Dendritic cell treated with granulocyte-macrophage colony-stimulating factor and Interleukin-4, amounts not matched to agents 40 ng/mL and 50 ng/mL, for 4 days (primary cell): ENCODE measurements around the gene SPTLC1.
"Not testable (repeated sequence)": the region's sequence is repeated elsewhere in the genome, so short reads cannot be mapped to it uniquely, and the experiment has no call there.

Experiments used
- H3K27ac Mint-ChIP-seq: one replicate; pipeline ENCODE4 v1.8.0; 2022; ENCODE audit warnings: mild to moderate bottlenecking, mixed read lengths
- H3K27me3 Mint-ChIP-seq: one replicate; pipeline ENCODE4 v1.8.0; 2022; ENCODE audit warnings: mild to moderate bottlenecking, mixed read lengths
- H3K36me3 Mint-ChIP-seq: one replicate; pipeline ENCODE4 v1.8.0; 2022; ENCODE audit warnings: low read depth, mixed read lengths
- H3K4me1 Mint-ChIP-seq: one replicate; pipeline ENCODE4 v1.8.0; 2022; ENCODE audit warnings: low read depth, mixed read lengths
- H3K4me3 Mint-ChIP-seq: one replicate; pipeline ENCODE4 v1.8.0; 2022; ENCODE audit warnings: mild to moderate bottlenecking, moderate library complexity, mixed read lengths
- H3K9me3 Mint-ChIP-seq: one replicate; pipeline ENCODE4 v1.8.0; 2022; ENCODE audit warnings: mixed read lengths
- intact Hi-C: fragments of 100-400 bp; cut with micrococcal nuclease; formaldehyde crosslinking; loops from one replicate; pipeline ENCODE4 v1.15.0; 2022

Gene SPTLC1

GRCh38 chr9:92133949-92134604 is 18.9 kb upstream of the SPTLC1 start:
- intact Hi-C loops, result loop anchor here (10.0 kb wide), 1 partner anchor 161 kb away; the partner anchor contains the start of gene IARS1
- H3K9me3 Mint-ChIP-seq, result no peaks in the 10 kb centered on the region
- H3K4me3 Mint-ChIP-seq, result no peak overlapping the region
- H3K4me1 Mint-ChIP-seq, result peaks cover 7% of the 10 kb centered on the region
- no peaks in the 10 kb centered on the region for H3K36me3 Mint-ChIP-seq
- H3K27ac Mint-ChIP-seq, result no peak overlapping the region
- H3K27me3 Mint-ChIP-seq, result peaks cover 51% of the 10 kb centered on the region

GRCh38 chr9:92132913-92133312 is 17.7 kb upstream of the SPTLC1 start:
- not testable (repeated sequence) for H3K27ac Mint-ChIP-seq, H3K9me3 Mint-ChIP-seq

GRCh38 chr9:92132501-92132900 is 17.3 kb upstream of the SPTLC1 start:
- no peaks in the 10 kb centered on the region for H3K9me3 Mint-ChIP-seq
- H3K4me3 Mint-ChIP-seq, result no peak overlapping the region
- H3K4me1 Mint-ChIP-seq, result peaks cover 7% of the 10 kb centered on the region
- peaks cover 55% of the 10 kb centered on the region for H3K27me3 Mint-ChIP-seq
- no peaks in the 10 kb centered on the region for H3K36me3 Mint-ChIP-seq
- intact Hi-C loops, result loop anchor here (10.0 kb wide), 1 partner anchor 162 kb away; the partner anchor contains the start of gene IARS1
- no peak overlapping the region for H3K27ac Mint-ChIP-seq

More at GRCh38 chr9:92132913-92133312, 17.7 kb upstream of the SPTLC1 start:
- H3K4me1 Mint-ChIP-seq, H3K4me3 Mint-ChIP-seq, H3K36me3 Mint-ChIP-seq: not testable (repeated sequence)
- peaks cover 55% of the 10 kb centered on the region for H3K27me3 Mint-ChIP-seq
- intact Hi-C loops, result loop anchor here (10.0 kb wide), 1 partner anchor 162 kb away; the partner anchor contains the start of gene IARS1

GRCh38 chr9:92122800-92123199 is 7.6 kb upstream of the SPTLC1 start:
- Mint-ChIP-seq H3K9me3 (peaks cover 16% of the 10 kb centered on the region), H3K27me3 (peaks cover 9% of the 10 kb centered on the region), H3K27ac (no peak overlapping the region), H3K36me3 (no peaks in the 10 kb centered on the region), H3K4me3 (no peak overlapping the region), H3K4me1 (peaks cover 13% of the 10 kb centered on the region)
- intact Hi-C loops, result no loop called here

- Mint-ChIP-seq H3K9me3 (peaks cover 16% of the 10 kb centered on the region), H3K27ac (no peak overlapping the region), H3K36me3 (no peaks in the 10 kb centered on the region), H3K4me1 (peaks cover 13% of the 10 kb centered on the region), H3K27me3 (peaks cover 9% of the 10 kb centered on the region), H3K4me3 (no peak overlapping the region)
- intact Hi-C loops, result no loop called here
Measured at GRCh38 chr9:92122061-92122460, 6.8 kb upstream of the SPTLC1 start.

GRCh38 chr9:92121265-92121664 is 6.1 kb upstream of the SPTLC1 start:
- Mint-ChIP-seq H3K4me3 (no peak overlapping the region), H3K27ac (no peak overlapping the region), H3K9me3 (peaks cover 10% of the 10 kb centered on the region), H3K36me3 (no peaks in the 10 kb centered on the region), H3K27me3 (peaks cover 6% of the 10 kb centered on the region), H3K4me1 (peaks cover 13% of the 10 kb centered on the region)
- intact Hi-C loops, result no loop called here

GRCh38 chr9:92120138-92120537 is 4.9 kb upstream of the SPTLC1 start:
- Mint-ChIP-seq H3K36me3 (peaks cover 5% of the 10 kb centered on the region), H3K27ac (peak overlapping the region; percentile 28), H3K9me3 (peaks cover 10% of the 10 kb centered on the region), H3K4me3 (no peak overlapping the region), H3K27me3 (peaks cover 4% of the 10 kb centered on the region), H3K4me1 (peaks cover 13% of the 10 kb centered on the region)
- intact Hi-C loops, result no loop called here

- Mint-ChIP-seq H3K4me1 (peaks cover 13% of the 10 kb centered on the region), H3K27ac (peak overlapping the region; percentile 28), H3K4me3 (no peak overlapping the region), H3K9me3 (peaks cover 10% of the 10 kb centered on the region), H3K36me3 (peaks cover 10% of the 10 kb centered on the region), H3K27me3 (peaks cover 3% of the 10 kb centered on the region)
- intact Hi-C loops, result no loop called here
Measured at GRCh38 chr9:92119586-92119985, 4.4 kb upstream of the SPTLC1 start.

GRCh38 chr9:92108122-92108521 is 7.1 kb downstream of the SPTLC1 start:
- no peaks in the 10 kb centered on the region for H3K27me3 Mint-ChIP-seq
- H3K9me3 Mint-ChIP-seq, result no peaks in the 10 kb centered on the region
- H3K36me3 Mint-ChIP-seq, result peaks cover 53% of the 10 kb centered on the region
- intact Hi-C loops, result no loop called here
- H3K27ac Mint-ChIP-seq, result no peak overlapping the region
- no peak overlapping the region for H3K4me3 Mint-ChIP-seq
- H3K4me1 Mint-ChIP-seq, result peaks cover 15% of the 10 kb centered on the region

GRCh38 chr9:92105446-92106225 is 9.6 kb downstream of the SPTLC1 start:
- H3K4me3 Mint-ChIP-seq, intact Hi-C loops, H3K27me3 Mint-ChIP-seq, H3K27ac Mint-ChIP-seq, H3K9me3 Mint-ChIP-seq, H3K4me1 Mint-ChIP-seq: not testable (repeated sequence)
- peaks cover 73% of the 10 kb centered on the region for H3K36me3 Mint-ChIP-seq

GRCh38 chr9:92103601-92104000 is 11.6 kb downstream of the SPTLC1 start:
- H3K27me3 Mint-ChIP-seq, H3K9me3 Mint-ChIP-seq, H3K27ac Mint-ChIP-seq, H3K4me3 Mint-ChIP-seq, intact Hi-C loops, H3K4me1 Mint-ChIP-seq: not testable (repeated sequence)
- peaks cover 86% of the 10 kb centered on the region for H3K36me3 Mint-ChIP-seq

- Mint-ChIP-seq H3K27ac (no peak overlapping the region), H3K4me1 (peaks cover 6% of the 10 kb centered on the region), H3K4me3 (no peak overlapping the region), H3K36me3 (peaks cover 73% of the 10 kb centered on the region), H3K27me3 (no peaks in the 10 kb centered on the region), H3K9me3 (peaks cover 9% of the 10 kb centered on the region)
- intact Hi-C loops, result no loop called here
Measured at GRCh38 chr9:92100237-92100911, 14.8 kb downstream of the SPTLC1 start.

- Mint-ChIP-seq H3K4me1 (peaks cover 17% of the 10 kb centered on the region), H3K36me3 (peaks cover 75% of the 10 kb centered on the region), H3K9me3 (peaks cover 9% of the 10 kb centered on the region), H3K4me3 (no peak overlapping the region), H3K27me3 (no peaks in the 10 kb centered on the region), H3K27ac (peak overlapping the region; percentile 52)
- intact Hi-C loops, result no loop called here
Measured at GRCh38 chr9:92098638-92099037, 16.6 kb downstream of the SPTLC1 start.

- Mint-ChIP-seq H3K4me3 (peak overlapping the region; percentile 60), H3K4me1 (peaks cover 17% of the 10 kb centered on the region), H3K27ac (peak overlapping the region; percentile 52)
Measured at GRCh38 chr9:92097997-92098482, 17.2 kb downstream of the SPTLC1 start.

More at GRCh38 chr9:92097997-92098482, 17.2 kb downstream of the SPTLC1 start:
- Mint-ChIP-seq H3K9me3 (peaks cover 9% of the 10 kb centered on the region), H3K36me3 (peaks cover 69% of the 10 kb centered on the region), H3K27me3 (no peaks in the 10 kb centered on the region)
- intact Hi-C loops, result no loop called here
